NCI-H460 (cell line): Measurements from ENCODE around the gene SGMS2. TPM values are rescaled to one million over a fixed set of nuclear protein-coding genes. Genes with fewer than 3 reads are reported as not detected.

Experiments
- DNase-seq: peaks from one replicate; pipeline ENCODE4 v3.0.0-alpha.2; 2016; ENCODE audit warnings: low read depth; ENCODE audit errors: extremely low read depth
- total RNA-seq: library from RNA; depleted of rRNA; stranded (reverse); fragments of >200 nt; shearing (Covaris generic); gene quantifications from 2 replicates; pipeline ENCODE4 v1.2.3, GENCODE V29; 2014

The SGMS2 gene
- total RNA-seq, 1 experiment from 2014 or later: 26.7 TPM

DNA sequence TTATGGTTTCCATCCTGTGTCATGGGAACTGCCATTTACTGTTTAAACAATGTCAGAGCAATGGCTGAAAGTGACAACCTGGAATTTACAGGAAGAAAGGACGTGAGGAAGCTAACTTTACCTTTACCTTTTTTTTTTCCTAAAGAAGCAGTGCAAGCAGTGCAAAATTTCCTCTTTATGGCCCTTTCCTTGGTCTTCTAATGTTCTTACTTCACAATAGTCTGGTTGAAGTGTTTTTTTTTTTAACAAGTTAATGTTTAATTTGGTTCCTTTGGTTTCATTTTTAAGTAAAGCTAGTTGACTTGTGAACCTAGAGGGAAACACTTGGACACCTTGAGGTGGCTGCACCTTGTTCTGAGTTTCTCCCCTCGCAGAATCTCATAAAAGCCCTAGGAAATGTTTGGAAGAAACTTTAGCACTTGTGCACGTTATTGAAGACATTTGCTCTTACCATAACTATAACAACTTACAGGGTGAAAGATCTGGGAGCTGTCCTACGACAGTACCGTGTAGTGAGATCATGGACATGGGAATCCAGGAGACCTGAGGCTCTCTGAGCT lies 1.8 kb downstream of the SGMS2 start:
- no peak for DNase-seq

GRCh38 chr4:107828315-107829090 lies 3.8 kb downstream of the SGMS2 start:
- DNase-seq: no peak

- DNase-seq: no peak
Observed at GRCh38 chr4:107831140-107831539, 6.4 kb downstream of the SGMS2 start.

DNA sequence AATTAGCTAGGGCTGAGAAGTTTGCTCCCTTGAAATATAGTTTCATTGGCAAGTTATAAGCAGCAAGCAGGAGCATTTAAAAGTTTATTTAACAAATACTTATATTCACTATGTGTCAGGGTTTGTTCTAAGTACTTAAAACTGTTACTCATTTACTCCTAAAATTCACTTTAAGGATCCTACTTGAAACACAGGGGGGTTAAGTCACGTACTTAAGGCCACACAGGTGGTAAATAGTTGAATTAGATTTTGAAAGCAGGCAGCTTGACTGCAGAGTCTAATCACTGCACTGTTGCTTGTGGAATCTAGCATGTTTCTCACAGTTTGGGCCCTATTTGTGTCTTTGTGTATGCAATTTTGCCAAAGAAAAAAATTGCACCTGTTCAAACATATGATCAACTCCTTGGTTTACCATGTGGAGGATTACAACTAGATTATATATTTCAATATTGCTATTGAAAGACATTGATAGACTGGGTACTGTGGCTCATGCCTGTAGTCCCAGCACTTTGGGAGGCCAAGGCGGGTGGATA lies 7.6 kb downstream of the SGMS2 start:
- DNase-seq: no peak

DNA sequence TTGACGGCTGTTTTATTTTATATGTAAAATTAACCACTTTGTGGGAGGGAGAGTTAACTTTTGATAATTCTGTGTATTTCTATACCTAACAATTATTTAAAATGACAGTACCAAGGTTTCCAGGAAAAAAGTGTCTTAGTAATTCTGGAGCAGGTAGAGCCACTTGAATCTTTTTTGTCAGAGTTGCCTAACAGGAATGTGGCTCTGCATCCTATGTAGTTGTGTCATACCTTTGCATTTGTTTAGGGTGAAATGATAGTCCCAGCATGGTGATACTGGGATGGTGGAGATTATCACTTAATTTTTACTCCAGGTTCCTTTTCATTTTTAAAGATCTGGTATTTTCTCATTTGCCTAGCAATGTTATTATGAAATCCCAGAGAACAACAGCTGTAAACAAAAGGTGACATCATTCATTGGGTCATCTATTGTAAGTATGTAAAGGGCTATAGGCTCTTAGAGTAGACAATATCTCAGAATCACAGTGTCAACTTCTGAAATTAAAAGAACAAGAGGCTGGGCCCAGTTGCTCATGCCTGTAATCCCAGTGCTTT lies 9.6 kb downstream of the SGMS2 start:
- no peak for DNase-seq

GRCh38 chr4:107835406-107835805 lies 10.7 kb downstream of the SGMS2 start:
- DNase-seq: no peak

DNA sequence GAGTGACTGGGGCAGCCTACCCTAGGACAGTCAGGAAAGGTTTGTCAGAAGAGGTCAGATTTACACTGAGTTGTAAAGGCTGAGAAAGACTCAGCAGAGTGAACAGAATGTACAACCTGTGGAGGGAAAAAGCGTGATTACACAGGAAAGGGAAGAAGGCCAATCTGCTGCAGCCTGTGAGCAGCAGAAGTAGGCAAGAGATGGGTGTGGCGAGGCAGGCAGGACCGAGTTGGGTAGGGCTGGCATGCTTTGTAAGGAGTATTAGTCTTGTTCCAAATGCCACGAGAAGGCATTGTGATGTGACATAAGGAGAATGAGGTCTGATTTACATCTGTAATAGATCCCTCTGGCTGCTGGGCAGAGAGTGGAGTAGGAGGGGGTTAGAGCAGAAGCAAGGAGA lies 12.6 kb downstream of the SGMS2 start:
- no peak for DNase-seq

DNA sequence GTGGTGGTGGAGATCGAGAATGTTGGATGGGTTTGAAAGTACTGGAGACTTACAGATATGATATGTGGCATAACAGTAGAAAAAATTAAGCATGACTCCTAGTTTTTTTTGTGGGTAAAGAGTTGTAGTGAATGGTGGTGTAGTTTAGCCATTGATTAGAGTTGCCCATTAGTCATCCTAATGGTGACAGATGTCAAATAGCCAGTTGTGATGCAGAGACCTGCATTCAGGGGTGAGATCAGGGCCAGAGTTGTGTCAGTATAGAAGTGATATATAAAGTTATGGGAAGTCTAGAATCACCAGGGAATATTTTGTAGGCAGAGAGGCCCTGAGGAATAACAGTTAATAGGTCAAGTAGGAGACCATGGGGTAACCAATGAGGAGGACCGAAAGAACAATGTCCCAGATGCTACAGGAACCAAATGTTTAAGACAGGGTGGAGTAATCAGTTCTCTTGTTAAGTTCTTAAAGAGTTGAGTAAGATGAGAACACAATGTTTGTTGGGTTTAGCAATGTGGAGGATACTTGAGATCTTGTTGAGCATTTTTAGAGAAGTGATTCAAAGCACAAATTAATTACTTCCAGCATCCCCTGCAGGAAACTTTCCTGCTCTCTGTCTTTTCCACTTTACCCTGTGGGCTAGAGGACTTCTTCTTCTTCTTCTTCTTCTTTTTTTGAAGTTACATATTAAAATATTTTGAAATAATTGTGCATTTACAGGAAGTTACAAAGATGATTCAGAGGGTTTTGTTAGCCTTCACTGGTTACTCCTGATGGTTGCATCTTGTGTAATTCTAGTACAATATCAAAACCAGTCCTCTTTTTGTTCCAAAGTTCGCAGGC lies 13.3 kb downstream of the SGMS2 start:
- no peak for DNase-seq

GRCh38 chr4:107838861-107839565 lies 14.3 kb downstream of the SGMS2 start:
- DNase-seq: no peak

- DNase-seq: no peak
Observed at GRCh38 chr4:107843391-107843790, 18.7 kb downstream of the SGMS2 start.

DNA sequence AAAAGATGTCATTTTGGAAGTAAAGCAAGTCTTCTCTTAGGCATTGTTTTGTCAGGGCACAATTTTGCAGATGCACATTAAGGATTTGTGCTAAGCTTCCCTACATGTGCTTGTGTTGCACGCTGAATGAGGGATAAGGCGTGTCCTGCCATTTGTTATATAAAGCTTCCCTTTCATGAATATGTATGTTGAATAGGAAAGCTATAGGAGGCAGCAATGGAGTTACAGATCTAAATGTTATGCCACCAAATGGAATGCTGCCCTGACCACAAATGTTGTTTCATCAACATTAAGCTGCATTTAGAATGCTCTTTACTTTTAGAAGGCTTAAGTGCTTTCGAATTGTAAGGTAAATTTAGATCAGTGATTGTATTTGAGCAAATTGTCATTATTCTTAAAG lies 20.9 kb downstream of the SGMS2 start:
- no peak for DNase-seq

- no peak for DNase-seq
Observed at GRCh38 chr4:107850438-107850837, 25.7 kb downstream of the SGMS2 start.

DNA sequence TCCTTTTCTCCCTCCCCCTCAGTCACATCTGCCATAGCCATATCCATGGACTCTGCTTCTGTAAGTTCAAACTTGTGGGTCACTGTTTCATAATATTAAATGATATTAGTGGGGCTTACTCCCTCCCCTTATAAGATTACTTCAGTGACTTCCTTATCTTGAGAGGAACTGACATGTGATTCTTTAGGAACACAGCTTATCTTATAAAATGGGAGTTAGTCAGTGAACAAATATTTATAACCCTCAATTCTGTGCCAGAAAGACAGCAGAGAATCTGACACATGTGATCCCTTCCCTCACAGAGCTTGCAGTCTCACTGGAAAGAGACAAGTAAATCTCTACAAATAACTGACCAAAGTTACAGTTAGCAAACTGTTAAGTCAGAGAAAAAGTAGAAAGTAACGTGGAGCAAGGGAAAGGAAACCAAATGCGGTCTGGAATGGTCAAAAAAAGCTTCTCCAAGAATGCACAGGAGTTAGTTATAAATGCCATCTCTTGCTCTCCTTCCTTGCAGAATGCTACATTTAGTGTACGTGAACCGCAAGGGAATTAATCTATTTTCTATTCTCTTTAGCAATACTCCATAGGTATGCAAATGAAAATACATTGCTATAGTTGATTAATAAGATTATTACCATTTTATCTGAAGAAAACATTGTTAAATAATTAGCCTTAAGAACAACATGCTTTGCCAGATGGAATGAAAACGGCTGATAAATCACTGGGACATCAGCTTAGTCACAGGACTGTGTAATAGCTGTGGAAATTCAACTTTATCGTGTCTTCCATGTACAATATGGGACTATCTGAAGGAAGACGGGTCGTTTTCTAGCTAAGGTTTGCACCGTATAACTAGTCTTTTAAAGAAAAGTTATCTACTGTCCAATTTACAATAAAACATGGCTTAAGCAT lies 29.0 kb downstream of the SGMS2 start:
- DNase-seq: no peak

DNA sequence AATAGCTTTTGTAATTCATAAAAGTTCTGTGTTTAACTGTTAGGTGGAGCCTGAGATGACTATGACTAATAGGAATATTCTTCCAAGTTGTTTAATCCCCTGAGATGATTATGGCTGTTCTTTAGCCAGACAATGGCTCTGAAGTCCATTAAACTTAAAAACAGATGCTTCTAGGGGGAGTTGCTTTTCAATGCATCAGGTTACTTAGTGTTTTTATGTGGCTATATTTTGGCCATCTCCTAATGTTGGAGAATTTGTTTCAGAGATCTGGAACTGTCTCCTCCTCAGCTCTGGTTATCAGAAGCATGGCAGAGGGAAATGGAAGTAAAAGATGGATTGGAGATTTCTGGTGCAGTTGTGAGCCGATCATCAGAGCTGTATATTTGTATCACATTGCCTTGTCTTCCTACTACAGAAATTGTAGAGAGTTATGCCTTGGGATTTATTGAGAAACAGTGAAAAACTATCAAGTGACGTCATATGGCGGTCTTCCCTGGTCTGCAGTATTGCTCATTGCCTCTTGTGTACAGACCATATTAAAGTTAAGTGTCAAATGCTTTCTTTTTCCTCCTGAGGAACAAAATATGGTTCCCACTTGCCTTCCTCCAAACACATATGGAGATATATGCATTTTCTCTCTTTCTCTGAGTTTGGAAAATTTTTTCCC lies 29.8 kb downstream of the SGMS2 start:
- DNase-seq: no peak

DNA sequence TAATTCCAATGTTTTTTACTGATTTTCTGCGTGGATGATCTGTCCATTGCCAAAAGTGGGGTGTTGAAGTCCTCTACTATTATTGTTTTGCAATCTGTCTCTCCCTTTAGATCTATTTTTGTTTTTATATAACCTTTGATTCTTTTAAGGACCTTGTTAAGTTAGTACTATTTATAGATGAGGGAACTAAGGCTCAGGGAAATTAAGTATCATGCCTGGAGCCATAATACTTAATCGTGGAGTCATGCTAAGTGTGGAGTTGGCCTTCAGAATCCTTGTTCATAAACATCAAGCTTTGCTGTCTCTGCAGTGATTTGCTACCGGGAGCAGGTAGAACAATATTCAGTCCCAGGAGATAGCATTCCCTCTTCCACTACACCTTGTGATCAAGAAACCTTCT lies 31.0 kb downstream of the SGMS2 start:
- no peak for DNase-seq

GRCh38 chr4:107856901-107857300 lies 32.2 kb downstream of the SGMS2 start:
- no peak for DNase-seq

DNA sequence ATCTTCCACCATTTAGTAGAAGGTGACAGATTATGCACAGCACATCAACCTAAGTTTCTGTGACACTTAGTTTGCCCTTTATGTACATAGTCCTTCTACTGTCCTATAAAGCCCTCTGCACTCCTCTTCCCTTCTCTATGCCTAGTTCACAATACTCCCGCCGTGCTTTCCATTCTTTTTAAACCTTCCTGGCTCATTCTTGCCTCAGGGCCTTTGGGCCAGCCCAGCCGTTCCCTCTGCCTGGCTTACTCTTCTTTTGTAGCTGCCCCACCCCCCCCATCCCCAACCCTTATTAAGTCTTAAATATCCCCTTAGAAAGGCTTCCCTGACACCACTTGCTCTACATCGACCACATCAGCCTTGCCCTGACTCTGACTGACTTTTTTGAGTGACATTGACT lies 33.0 kb downstream of the SGMS2 start:
- no peak for DNase-seq

- no peak for DNase-seq
Observed at GRCh38 chr4:107858158-107858742, 33.5 kb downstream of the SGMS2 start.

DNA sequence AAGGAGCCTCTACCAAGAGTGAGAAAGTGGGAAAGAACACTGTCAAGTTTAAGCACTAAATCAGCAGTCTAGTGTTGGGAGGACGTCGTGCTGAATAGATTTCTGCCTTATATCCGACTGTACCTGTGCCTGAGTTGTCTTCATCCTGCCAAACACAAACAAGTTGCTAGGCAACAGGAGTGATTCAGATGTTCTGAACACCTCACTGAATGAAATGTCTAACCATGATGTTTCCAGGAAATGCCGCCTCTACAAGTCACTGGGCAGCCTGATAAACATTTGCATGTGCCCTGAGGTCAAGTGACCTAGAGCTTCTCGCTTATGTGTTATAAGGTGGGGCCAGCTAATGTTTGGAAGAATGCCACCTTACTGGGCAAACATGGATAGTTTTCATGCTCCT lies 37.9 kb downstream of the SGMS2 start:
- peak; percentile 60 for DNase-seq
